KMS-11 (cell line): ENCODE results near the gene ADGRG4.

Source experiments
- H2AFZ ChIP-seq: fragments of 200-600 bp; sonication (generic); 2 replicates; pipeline ENCODE4 v1.6.1; 2016; ENCODE audit warnings: antibody characterized with exemption, mixed run types, low read depth
- H3K27ac ChIP-seq: fragments of 200-600 bp; sonication (generic); 2 replicates; pipeline ENCODE4 v1.6.1; 2016; ENCODE audit warnings: mild to moderate bottlenecking, mixed run types
- H3K27me3 ChIP-seq: fragments of 200-600 bp; sonication (generic); 2 replicates; pipeline ENCODE4 v1.6.1; 2017; ENCODE audit warnings: mild to moderate bottlenecking, low read depth, mixed run types, moderate library complexity; ENCODE audit not compliant: insufficient read depth
- H3K36me3 ChIP-seq: fragments of 200-600 bp; sonication (generic); 2 replicates; pipeline ENCODE4 v1.6.1; 2017; ENCODE audit warnings: mild to moderate bottlenecking, mixed run types; ENCODE audit not compliant: insufficient read depth
- H3K4me1 ChIP-seq: fragments of 200-600 bp; sonication (generic); 2 replicates; pipeline ENCODE4 v1.6.1; 2016; ENCODE audit warnings: mild to moderate bottlenecking, low read depth, mixed run types; ENCODE audit not compliant: poor library complexity, severe bottlenecking
- H3K4me2 ChIP-seq: fragments of 200-600 bp; sonication (generic); 2 replicates; pipeline ENCODE4 v1.7.0; 2016; ENCODE audit warnings: mild to moderate bottlenecking, mixed run types
- H3K4me3 ChIP-seq: fragments of 200-600 bp; sonication (generic); IDR thresholded peaks from 2 replicates; pipeline ENCODE4 v1.6.1; 2017; ENCODE audit warnings: low read depth, low read length, mixed read lengths; ENCODE audit not compliant: insufficient read depth
- H3K79me2 ChIP-seq: fragments of 200-600 bp; sonication (generic); 2 replicates; pipeline ENCODE4 v1.6.1; 2016; ENCODE audit warnings: low read depth, mixed run types; ENCODE audit not compliant: insufficient read depth
- H3K9ac ChIP-seq: fragments of 200-600 bp; sonication (generic); 2 replicates; pipeline ENCODE4 v1.6.1; 2016; ENCODE audit warnings: mild to moderate bottlenecking, mixed run types
- H4K20me1 ChIP-seq: fragments of 200-600 bp; sonication (generic); 2 replicates; pipeline ENCODE4 v1.6.1; 2016; ENCODE audit warnings: mild to moderate bottlenecking, mixed run types; ENCODE audit not compliant: insufficient read depth
- CTCF ChIP-seq: fragments of 200-600 bp; sonication (generic); conservative IDR thresholded peaks from 2 replicates; pipeline ENCODE4 v1.6.1; 2017; ENCODE audit warnings: low read depth, mild to moderate bottlenecking, antibody characterized with exemption, low read length, moderate library complexity, mixed read lengths

Gene ADGRG4

GRCh38 chrX:136450050-136450830, 149.5 kb downstream of the ADGRG4 start:
- Histone ChIP-seq H3K4me1 (no peaks in the 10 kb centered on the region), H3K4me2 (no peak overlapping the region), H3K4me3 (no peak overlapping the region), H3K27me3 (no peaks in the 10 kb centered on the region), H2AFZ (no peak overlapping the region), H3K79me2 (no peaks in the 10 kb centered on the region), H3K9ac (no peak overlapping the region), H4K20me1 (no peaks in the 10 kb centered on the region), H3K36me3 (no peaks in the 10 kb centered on the region), H3K27ac (no peak overlapping the region)
- TF ChIP-seq CTCF, result no peak

- TF ChIP-seq CTCF, result no peak
- Histone ChIP-seq H4K20me1 (no peaks in the 10 kb centered on the region), H3K4me3 (no peak overlapping the region), H3K27ac (no peak overlapping the region), H3K27me3 (no peaks in the 10 kb centered on the region), H3K79me2 (no peaks in the 10 kb centered on the region), H3K4me1 (no peaks in the 10 kb centered on the region), H2AFZ (no peak overlapping the region), H3K4me2 (no peak overlapping the region), H3K9ac (no peak overlapping the region), H3K36me3 (no peaks in the 10 kb centered on the region)
Measured at GRCh38 chrX:136452614-136453013, 151.9 kb downstream of the ADGRG4 start.

- H3K4me3 ChIP-seq, result no peak overlapping the region
- no peak overlapping the region for H3K27ac ChIP-seq
- H3K9ac ChIP-seq, result no peak overlapping the region
- H3K4me1 ChIP-seq, result no peaks in the 10 kb centered on the region
- no peak overlapping the region for H3K4me2 ChIP-seq
- TF ChIP-seq CTCF, result no peak
- no peak overlapping the region for H2AFZ ChIP-seq
- H4K20me1 ChIP-seq, result no peaks in the 10 kb centered on the region
- no peaks in the 10 kb centered on the region for H3K36me3 ChIP-seq
- no peaks in the 10 kb centered on the region for H3K27me3 ChIP-seq
- no peaks in the 10 kb centered on the region for H3K79me2 ChIP-seq
Measured at GRCh38 chrX:136453114-136453513, 152.4 kb downstream of the ADGRG4 start.

GRCh38 chrX:136453771-136454170, 153.0 kb downstream of the ADGRG4 start:
- H3K79me2 ChIP-seq, result no peaks in the 10 kb centered on the region
- no peak overlapping the region for H3K27ac ChIP-seq
- no peak overlapping the region for H3K9ac ChIP-seq
- no peak overlapping the region for H2AFZ ChIP-seq
- H4K20me1 ChIP-seq, result no peaks in the 10 kb centered on the region
- H3K27me3 ChIP-seq, result no peaks in the 10 kb centered on the region
- no peak overlapping the region for H3K4me2 ChIP-seq
- TF ChIP-seq CTCF, result no peak
- H3K4me3 ChIP-seq, result no peak overlapping the region
- H3K36me3 ChIP-seq, result no peaks in the 10 kb centered on the region
- no peaks in the 10 kb centered on the region for H3K4me1 ChIP-seq
